GM12878 (cell line): ENCODE measurements around the gene MYO1H.
A peak's percentile ranks its signal among the peaks of the same experiment; 100 is the strongest.

ENCODE experiments used
- CREM ChIP-seq: IDR thresholded peaks from 2 replicates; pipeline ENCODE4 v1.6.1; 2014; ENCODE audit warnings: antibody characterized with exemption, low read depth
- CTCF ChIP-seq, 3 experiments: IDR thresholded peaks in 2 of 3; conservative IDR thresholded peaks in 1 of 3; 2 replicates each; pipeline ENCODE4 v1.5.1; 2011; ENCODE audit warnings: low read depth in 3 of 3, low read length in 3 of 3, mild to moderate bottlenecking in 3 of 3, control low read depth in 2 of 3, moderate library complexity in 2 of 3, inconsistent platforms in 1 of 3, mixed read lengths in 1 of 3; ENCODE audit not compliant: control insufficient read depth in 2 of 3, insufficient read depth in 1 of 3; ENCODE audit errors: extremely low read depth in 1 of 3
- E2F8 ChIP-seq: fragments of 450-650 bp; IDR thresholded peaks from 2 replicates; pipeline ENCODE4 v1.6.1; 2018; ENCODE audit warnings: mild to moderate bottlenecking, low read depth, moderate library complexity; ENCODE audit not compliant: partially characterized antibody
- KDM1A ChIP-seq: fragments of 200-600 bp; sonication (generic); IDR thresholded peaks from 2 replicates; pipeline ENCODE4 v1.6.1; 2016; ENCODE audit warnings: borderline replicate concordance
- MAX ChIP-seq: IDR thresholded peaks from 2 replicates; pipeline ENCODE4 v1.6.1; 2012; ENCODE audit warnings: low read depth, low read length, improper control_type of control experiment
- REST ChIP-seq: IDR thresholded peaks from 2 replicates; pipeline ENCODE4 v1.6.1; 2012; ENCODE audit warnings: mild to moderate bottlenecking, low read depth, low read length
- SMC3 ChIP-seq: IDR thresholded peaks from 2 replicates; pipeline ENCODE4 v1.6.1; 2011; ENCODE audit warnings: low read length, improper control_type of control experiment, borderline replicate concordance
- SP1 ChIP-seq: IDR thresholded peaks from one replicate; pipeline ENCODE4 v1.6.1; 2011; ENCODE audit warnings: low read depth, low read length
- ZBTB11 ChIP-seq: fragments of 450-650 bp; formaldehyde crosslinking; IDR thresholded peaks from 2 replicates; pipeline ENCODE4 v1.5.0; 2022; ENCODE audit warnings: mild to moderate bottlenecking, missing genetic modification characterization

GRCh38 chr12:109432842-109433304, 85.2 kb downstream of the MYO1H start:
- no peak for TF ChIP-seq KDM1A
- no peak for TF ChIP-seq REST
- TF ChIP-seq CREM: no peak
- no peak for TF ChIP-seq MAX
- TF ChIP-seq SP1: no peak
- no peak for TF ChIP-seq ZBTB11 (CRISPR knock-in tag)
- TF ChIP-seq CTCF (IDR thresholded peaks at IDR 0.05 in 2 of 3, conservative IDR thresholded peaks at IDR 0.05 in 1 of 3; ENCODE audit: control insufficient read depth in 2 of 3, extremely low read depth in 1 of 3, insufficient read depth in 1 of 3, low read depth in 3 of 3, low read length in 3 of 3): peak; percentile 81 to 97 (median 94)
- no peak for TF ChIP-seq E2F8
- TF ChIP-seq SMC3: peak; percentile 45
